Adrenal gland (tissue), 12 donors: ENCODE results near the gene TMEM8B. TPM values are rescaled to one million over a fixed set of nuclear protein-coding genes. Genes with fewer than 3 reads are reported as not detected.

Experiments
- DNase-seq, 7 donors: peaks; one replicate each; pipeline ENCODE4 v3.0.0-alpha.2; 2019 to 2020
- H3K27ac ChIP-seq, 5 donors: fragments of 200-600 bp; sonication (generic) in 4 of 5; 1 replicate in 3 of 5; 2 replicates in 2 of 5; pipeline versions ENCODE4 v1.5.1 to v1.8.0; 2016 to 2020; ENCODE audit warnings: mild to moderate bottlenecking in 1 of 5
- H3K27me3 ChIP-seq: fragments of 200-600 bp; 2 replicates; pipeline ENCODE4 v1.8.0; 2021
- H3K36me3 ChIP-seq, 2 donors: fragments of 200-600 bp; replicated peaks in 1 of 2; 1 replicate in 1 of 2; 2 replicates in 1 of 2; pipeline versions ENCODE4 v1.5.1 to v1.8.0; 2018 to 2022
- H3K4me1 ChIP-seq, 2 donors: fragments of 200-600 bp; replicated peaks in 1 of 2; 1 replicate in 1 of 2; 2 replicates in 1 of 2; pipeline versions ENCODE4 v1.5.1 to v1.8.0; 2018 to 2021
- H3K4me3 ChIP-seq, 4 donors: fragments of 200-600 bp; sonication (generic) in 3 of 4; one replicate each; pipeline ENCODE4 v1.5.1; 2016 to 2018
- H3K9me3 ChIP-seq, 3 donors: fragments of 200-600 bp; sonication (generic) in 1 of 3; replicated peaks in 1 of 3; 1 replicate in 2 of 3; 2 replicates in 1 of 3; pipeline versions ENCODE4 v1.5.1 to v1.8.0; 2016 to 2021
- CTCF ChIP-seq, 6 experiments: fragments of 450-650 bp in 4 of 6; fragments of 200-600 bp in 2 of 6; sonication (generic) in 1 of 6; IDR thresholded peaks; 1 replicate in 5 of 6; 2 replicates in 1 of 6; pipeline versions ENCODE4 v1.5.1 to v1.8.0; 2016 to 2021; ENCODE audit warnings: antibody characterized with exemption in 6 of 6, mild to moderate bottlenecking in 2 of 6, moderate library complexity in 1 of 6
- POLR2A ChIP-seq, 2 donors: fragments of 450-650 bp; IDR thresholded peaks; one replicate each; pipeline ENCODE4 v1.6.1; 2017; ENCODE audit warnings: antibody characterized with exemption in 2 of 2, mild to moderate bottlenecking in 2 of 2, moderate library complexity in 1 of 2
- WGBS, 4 donors: extraction: QIAGEN DNeasy Blood & Tissue Kit in 2 of 4; methylation state at CpG; one replicate each; pipeline versions ENCODE4 v1.1.5 to v1.1.7; 2013 to 2017; 5-methylcytosine and 5-hydroxymethylcytosine counted together
- intact Hi-C, 2 donors: fragments of 100-400 bp; cut with DNase I; formaldehyde crosslinking; loops; one replicate each; pipeline versions ENCODE4 v1.14.1 to v1.15.0; 2022 to 2023
- polyA plus RNA-seq, 3 donors: library from polyadenylated mRNA; stranded (reverse); fragments of 200-250 nt in 2 of 3; fragments of 350-450 nt in 1 of 3; fragmentation: Illumina TruSeq in 1 of 3; extraction: RNeasy Lipid Tissue Mini Kit (QIAGEN cat#74804) in 1 of 3; gene quantifications; one replicate each; pipeline ENCODE4 v1.2.3, GENCODE V29; 2013 to 2014
- total RNA-seq, 9 donors: library from RNA; depleted of rRNA in 4 of 9; stranded (reverse); fragments of >200 nt in 4 of 9; fragments of 120-200 nt in 1 of 9; fragmentation: NEBNext Ultra II Directional in 1 of 9; extraction: Animal tissue kit (Norgen Biotek cat#: 25700) in 1 of 9; gene quantifications; one replicate each; pipeline versions ENCODE4 v1.1.0 to v1.2.4, GENCODE V29; 2013 to 2023
- donor health status: healthy with polysubstance abuse.
- donor health status: Bipolar disorder and iron deficiency.
- donor health status: DM: yes; HTN: yes; CAD: no.
- donor health status: DM: no; HTN: no; CAD: no.
- donor health status: DM: no; HTN: no; CAD: no.
- donor health status: DM: yes; HTN: yes; CAD: no.

The TMEM8B gene
- total and polyA plus RNA-seq, 12 donors, result 5.5 to 43.6 (median 19.8) TPM

GRCh38 chr9:35792024-35792813 is 36.8 kb upstream of the TMEM8B start:
- Histone ChIP-seq H3K27me3 (no peaks in the 10 kb centered on the region), H3K36me3 (no peaks in the 10 kb centered on the region), H3K9me3 (no peaks in the 10 kb centered on the region), H3K27ac (peak overlapping the region in 2 of 5 donors; percentile 29 to 82), H3K4me3 (peak overlapping the region in 2 of 4 donors; percentile 33 to 62), H3K4me1 (peaks cover 5 to 23% of the 10 kb centered on the region in 2 donors)
- TF ChIP-seq CTCF (IDR thresholded peaks at IDR 0.05) (no peak), POLR2A (IDR thresholded peaks at IDR 0.05) (no peak)
- intact Hi-C loops, result loop anchor here in 1 of 2 donors (5.0 kb wide), 2 partner anchors 35 to 90 kb away; partner anchors contain the start of genes FAM221B and TMEM8B
- peak in 1 of 7 donors; percentile 52 for DNase-seq
- 80 to 86% (median 84%) methylated on average over 20 to 34 of the region's 34 CpGs for WGBS, 4 donors

GRCh38 chr9:35792826-35793225 is 36.2 kb upstream of the TMEM8B start:
- peaks cover 5 to 23% of the 10 kb centered on the region in 2 donors for H3K4me1 ChIP-seq
- no peak overlapping the region for H3K4me3 ChIP-seq
- intact Hi-C loops, result loop anchor here in 1 of 2 donors (5.0 kb wide), 2 partner anchors 34 to 89 kb away; partner anchors contain the start of genes FAM221B and TMEM8B

GRCh38 chr9:35793461-35793860 is 35.6 kb upstream of the TMEM8B start:
- H3K4me3 ChIP-seq, result no peak overlapping the region
- no peak overlapping the region for H3K27ac ChIP-seq

More at GRCh38 chr9:35792826-35793225, 36.2 kb upstream of the TMEM8B start:
- Histone ChIP-seq H3K27ac (no peak overlapping the region), H3K36me3 (no peaks in the 10 kb centered on the region), H3K27me3 (no peaks in the 10 kb centered on the region), H3K9me3 (no peaks in the 10 kb centered on the region)
- WGBS, 4 donors, result 86 to 96% (median 93%) methylated on average over 7 to 14 of the region's 14 CpGs
- DNase-seq, result no peak
- TF ChIP-seq CTCF (IDR thresholded peaks at IDR 0.05), result no peak
- TF ChIP-seq POLR2A (IDR thresholded peaks at IDR 0.05), result no peak

More at GRCh38 chr9:35793461-35793860, 35.6 kb upstream of the TMEM8B start:
- H3K36me3 ChIP-seq, result no peaks in the 10 kb centered on the region
- WGBS, 4 donors, result 64 to 80% (median 71%) methylated on average over 2 of the region's 2 CpGs
- no peaks in the 10 kb centered on the region for H3K9me3 ChIP-seq
- TF ChIP-seq POLR2A (IDR thresholded peaks at IDR 0.05) (no peak), CTCF (IDR thresholded peaks at IDR 0.05) (no peak)
- peaks cover 5 to 23% of the 10 kb centered on the region in 2 donors for H3K4me1 ChIP-seq
- DNase-seq, result no peak
- intact Hi-C loops, result loop anchor here in 1 of 2 donors (5.0 kb wide), 2 partner anchors 34 to 89 kb away; partner anchors contain the start of genes FAM221B and TMEM8B
- no peaks in the 10 kb centered on the region for H3K27me3 ChIP-seq
